Activated CD4-positive, alpha-beta T cell treated with anti-CD3 and anti-CD28 coated beads, Interleukin-2, Interleukin-6, amounts not matched to agents 100 ng/mL and 50 ng/mL, durations not matched to agents 16 hours and 8 hours (primary cell): ENCODE data around the gene S100A9.

ENCODE experiments used
- DNase-seq: peaks from one replicate; pipeline ENCODE4 v3.0.0-alpha.2; 2020

Gene S100A9

DNA sequence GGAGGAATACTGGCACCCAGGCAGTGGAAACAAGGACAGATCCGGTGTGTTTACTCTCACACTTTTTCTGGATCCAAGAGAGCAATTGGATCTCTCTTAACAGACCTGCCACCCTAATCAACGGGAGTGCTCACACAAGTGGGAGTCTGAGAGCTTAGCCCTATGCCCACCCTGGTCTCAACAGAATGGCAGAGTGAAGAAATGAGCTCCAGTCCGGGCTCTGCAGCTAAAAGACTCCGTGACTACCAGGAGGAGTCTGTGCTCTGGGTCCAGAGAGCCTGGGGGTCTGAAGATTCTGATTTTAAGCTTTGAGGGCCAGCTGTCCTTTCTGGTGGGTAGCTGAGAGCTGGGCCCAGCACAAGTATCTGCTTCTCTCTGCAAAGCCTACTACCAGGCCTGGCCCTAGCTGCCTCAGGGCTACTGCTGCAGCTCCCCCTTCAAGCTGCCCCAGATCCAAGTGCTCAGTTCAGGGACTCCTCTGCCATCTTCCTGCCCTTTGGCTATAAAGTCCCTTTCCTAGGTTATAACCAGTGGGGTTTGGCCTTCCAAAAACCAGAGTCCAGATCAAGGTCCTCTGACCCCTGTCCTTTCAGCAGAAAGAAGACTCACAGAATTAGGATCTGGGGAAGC is 3.9 kb downstream of the S100A9 start:
- no peak for DNase-seq

DNA sequence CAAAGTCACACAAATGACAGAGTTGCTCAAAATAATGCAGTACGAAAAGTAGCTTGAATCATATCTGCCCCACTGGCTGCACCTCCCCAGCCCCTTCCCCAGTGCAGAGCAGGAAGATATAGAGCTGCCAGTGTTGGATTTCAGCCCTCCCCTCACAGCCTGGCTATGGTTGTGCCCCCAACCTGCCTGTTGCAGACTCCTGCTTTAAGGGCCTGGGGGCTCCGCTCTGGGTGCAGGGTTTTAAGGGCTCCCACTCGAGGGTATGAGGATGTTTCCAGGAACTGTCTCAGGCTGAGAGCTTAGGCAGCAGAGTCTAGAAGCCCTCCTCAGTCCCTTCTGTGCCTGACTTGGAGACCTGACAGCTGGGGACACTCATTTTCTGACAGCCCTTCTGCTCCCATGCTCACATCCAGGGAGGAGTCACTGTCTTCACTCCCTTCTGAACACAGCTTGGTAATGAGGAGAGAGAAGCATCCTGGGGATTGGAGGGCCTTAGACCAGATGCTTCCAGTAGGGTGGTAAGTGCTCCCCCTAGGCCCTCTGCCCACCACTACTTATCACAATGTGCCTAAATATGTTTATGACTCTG is 4.6 kb downstream of the S100A9 start:
- DNase-seq, result no peak

DNA sequence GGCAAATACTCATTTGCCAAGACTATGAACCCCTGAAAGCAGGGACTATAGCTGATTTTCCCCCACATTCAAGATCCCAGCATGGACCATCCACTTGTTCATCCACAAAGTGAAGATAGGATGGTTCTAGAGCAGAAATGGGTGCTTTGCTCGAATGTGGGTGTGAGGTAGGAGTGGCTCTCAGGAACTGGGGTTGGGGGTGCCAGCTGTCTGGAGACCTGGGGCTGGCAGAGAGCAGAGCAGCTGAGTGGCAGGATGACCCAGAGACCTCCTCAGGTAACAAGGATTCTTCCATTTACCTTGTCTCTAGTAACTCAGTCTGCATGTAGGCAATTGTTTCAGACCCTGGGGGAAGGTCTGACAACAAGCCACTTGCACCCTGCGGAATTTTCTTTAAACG is 6.0 kb downstream of the S100A9 start:
- no peak for DNase-seq

DNA sequence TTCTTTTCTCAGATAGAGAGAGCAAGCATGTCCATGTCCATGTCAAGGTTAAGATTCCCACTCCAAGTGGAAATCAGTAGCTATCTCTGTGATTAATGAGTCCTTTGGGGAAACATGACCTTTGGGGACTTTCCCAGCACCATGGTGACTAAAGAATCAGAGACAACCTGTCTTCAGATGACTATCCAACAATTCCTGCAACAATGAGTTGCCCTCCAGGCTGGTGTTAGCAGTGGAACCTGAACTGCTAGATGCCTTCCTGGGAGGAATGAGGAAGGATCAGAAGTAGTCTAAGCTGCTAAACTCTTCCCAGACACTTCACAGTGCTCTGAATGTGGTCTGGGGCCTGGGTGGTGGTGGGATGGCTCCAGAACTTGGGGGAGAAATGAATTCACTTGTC is 6.5 kb downstream of the S100A9 start:
- DNase-seq, result no peak

DNA sequence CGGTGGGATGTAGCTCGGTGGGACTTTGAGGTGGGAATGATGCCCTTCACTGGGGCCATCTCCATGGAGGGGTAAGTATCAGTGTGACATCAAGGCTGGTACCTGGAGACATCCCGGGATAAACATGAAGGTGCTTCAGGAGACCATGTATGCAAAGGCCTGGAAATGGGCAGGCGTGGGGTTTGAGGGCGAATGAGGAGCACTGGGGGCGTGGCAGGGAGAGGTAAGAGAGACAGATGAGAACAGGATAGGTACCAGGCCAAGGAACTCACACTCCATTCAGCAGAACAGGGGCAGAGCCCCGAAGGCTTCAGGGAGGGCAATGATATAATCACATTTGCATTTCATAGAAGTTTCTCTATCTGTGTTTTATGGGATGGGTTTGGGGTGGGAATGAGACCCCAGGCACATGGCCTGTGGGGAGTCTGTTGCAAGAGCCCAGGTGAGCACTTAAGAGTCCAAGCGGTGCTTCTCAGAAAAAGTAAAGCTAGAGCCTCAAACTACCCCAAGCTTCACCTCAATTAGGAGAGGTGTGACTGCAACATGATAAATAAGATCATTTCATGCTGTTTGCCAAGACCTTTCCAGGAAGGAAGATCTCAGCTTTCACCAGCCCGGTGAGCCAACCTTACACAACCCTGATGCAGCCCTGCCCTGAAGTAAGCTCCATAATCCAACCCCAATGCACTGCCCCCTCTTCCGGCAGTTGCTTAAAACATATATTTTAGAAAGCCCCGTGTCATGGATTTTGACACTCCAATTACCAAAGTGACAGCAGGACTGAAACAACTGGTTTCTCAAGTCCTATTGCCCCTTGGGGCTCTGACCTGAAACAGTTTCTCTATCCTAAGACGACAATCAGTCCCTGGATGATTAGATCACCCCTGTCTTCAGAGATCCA is 7.4 kb downstream of the S100A9 start:
- DNase-seq, result no peak

DNA sequence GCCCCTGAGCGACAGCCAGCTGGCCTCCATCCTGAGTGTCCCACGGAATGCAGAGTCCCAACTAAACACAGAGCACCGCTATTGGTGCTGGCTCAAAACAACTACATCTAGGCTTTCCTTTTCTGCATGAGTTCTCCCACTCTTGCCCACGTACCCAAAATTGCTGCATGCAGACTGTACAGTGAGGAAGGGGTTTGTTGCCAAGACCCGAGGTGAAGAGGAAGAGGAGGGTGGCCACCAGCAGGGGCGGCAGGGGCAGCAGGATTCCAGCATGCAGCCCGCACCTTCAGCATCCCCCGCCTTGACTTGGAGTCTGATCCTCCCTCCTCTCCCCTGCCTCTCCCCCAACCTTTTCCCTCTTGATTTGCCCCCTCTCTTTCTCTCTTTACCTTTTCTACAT is 8.0 kb downstream of the S100A9 start:
- no peak for DNase-seq

DNA sequence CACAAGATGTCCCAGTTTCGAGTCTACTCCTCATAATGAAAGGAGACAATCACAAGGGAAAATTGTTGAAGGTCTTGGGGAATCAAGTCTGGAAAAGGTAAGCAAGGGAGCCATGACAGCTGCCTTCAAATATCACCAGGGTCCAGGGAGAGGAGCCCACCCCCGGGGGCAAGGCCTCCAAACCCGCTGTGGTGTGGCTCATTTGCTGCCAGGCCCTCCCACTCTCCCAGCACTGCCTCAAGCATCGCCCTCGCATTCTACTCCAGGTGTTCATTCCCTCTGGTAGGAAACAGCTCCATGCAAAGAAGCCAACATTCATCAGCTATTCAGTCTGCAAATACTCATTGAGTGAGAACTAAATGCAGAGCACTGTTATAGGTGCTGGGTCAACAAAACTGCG is 8.6 kb downstream of the S100A9 start:
- DNase-seq, result no peak

DNA sequence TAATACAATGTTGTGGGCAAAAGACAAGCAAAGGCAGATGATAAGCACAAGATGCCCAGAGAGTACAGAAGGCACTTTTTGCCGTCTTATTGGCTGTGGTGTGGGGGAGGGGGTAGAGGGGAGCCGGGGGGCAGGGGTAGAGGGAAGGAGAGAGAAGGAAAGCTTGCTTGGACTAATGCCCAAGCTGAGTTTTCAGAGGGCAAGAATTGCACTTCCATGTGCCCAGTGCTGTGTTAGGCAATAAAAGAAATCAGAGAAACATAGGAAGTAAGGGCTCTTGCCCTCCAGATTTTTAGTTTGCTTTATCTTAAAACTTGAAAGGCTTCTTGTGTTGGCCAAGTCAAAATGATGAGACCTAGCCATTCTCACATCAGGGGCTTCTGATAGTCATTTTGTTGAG is 9.4 kb downstream of the S100A9 start:
- no peak for DNase-seq

DNA sequence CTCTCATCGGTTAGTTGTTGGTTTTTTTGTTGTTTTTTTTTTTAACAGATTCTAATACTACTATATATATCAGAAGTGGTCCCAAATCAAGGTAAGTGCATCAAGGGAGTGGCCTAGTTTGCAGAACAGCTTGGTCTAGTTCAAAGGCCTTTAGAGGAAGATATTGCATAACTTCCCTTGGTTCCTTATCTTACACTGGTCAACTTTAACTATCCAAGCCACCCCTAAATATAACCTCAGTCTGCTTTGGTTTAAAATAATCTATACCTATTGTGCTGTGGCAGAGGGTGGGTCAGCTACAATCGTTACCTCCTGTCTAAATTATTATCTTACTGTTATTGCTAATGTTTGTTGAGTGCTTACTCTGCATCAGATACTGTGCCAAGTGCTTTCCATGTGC is 10.8 kb downstream of the S100A9 start:
- DNase-seq, result no peak

DNA sequence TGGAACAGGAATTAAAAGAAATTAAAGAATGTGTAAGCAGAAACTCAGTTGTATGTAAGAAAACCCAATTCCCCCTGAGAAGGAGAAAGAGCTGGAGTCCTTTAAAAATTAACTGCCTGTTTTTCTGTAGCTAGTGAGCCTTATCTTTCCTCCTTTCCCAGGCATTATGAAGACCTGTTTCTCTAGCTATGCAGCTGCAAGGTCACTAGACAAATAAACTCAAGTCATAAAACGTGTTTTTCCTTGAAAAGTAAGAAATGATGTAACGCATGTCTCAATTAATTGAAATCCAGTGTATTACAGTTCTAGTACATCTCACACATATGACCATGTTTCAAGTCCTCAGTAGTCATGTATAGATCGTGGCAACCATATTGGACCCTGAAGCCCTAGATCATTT is 12.5 kb downstream of the S100A9 start:
- no peak for DNase-seq

DNA sequence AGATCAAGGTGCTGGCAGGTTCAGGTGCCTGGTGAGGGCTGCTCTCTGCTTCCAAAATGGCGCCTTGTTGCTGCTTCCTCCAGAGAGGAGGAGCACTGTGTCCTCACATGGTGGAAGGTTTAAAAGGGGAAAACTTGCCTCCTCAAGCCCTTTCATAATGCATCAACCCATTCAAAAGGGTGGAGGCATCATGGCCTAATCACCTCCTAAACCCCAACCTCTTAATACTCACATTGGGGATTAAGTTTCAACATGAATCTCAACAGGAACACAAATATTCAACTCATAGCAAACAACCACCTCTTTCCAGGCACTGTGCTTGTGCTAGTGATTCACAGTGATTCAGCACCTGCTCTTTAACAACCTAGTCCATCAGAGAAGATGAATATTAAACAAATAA is 13.6 kb downstream of the S100A9 start:
- DNase-seq, result no peak

DNA sequence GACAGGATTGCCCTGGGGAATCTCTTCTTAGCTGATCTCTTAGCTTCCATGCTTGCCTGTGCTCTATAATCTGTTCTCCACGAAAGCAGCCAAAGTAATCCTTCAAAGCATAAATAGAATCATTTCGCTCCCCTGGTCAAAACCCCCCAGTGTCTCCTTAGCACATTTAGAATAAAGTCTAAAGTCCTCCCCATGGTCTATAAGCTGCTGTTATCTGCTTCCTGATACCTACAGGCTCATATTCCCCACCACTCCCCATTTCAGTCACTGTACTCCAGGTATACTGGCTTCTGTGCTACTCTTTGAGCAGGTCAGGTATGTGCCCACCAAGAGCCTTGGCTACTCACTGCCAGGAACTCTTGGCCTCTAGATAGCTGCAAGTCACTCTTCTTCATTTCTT is 14.9 kb downstream of the S100A9 start:
- DNase-seq, result no peak

DNA sequence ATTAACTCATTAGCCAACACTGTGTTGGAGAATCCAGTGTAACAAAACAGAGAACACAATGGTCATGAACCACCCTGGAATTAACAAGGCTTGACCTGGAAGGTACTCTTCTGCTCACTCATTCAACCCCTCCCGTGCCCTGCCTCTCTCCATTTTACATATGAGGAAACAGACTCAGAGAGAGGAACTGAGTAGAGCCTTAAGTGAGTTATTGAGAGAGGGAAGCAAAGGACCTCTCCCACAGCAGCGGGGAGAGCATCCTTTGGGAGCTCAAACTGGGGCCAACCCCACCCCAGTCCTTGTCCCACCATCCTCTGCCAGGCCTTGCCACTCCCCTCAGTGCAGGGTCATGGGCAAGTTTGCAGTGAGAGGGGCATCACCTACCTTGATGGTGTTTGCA is 16.4 kb downstream of the S100A9 start:
- no peak for DNase-seq

DNA sequence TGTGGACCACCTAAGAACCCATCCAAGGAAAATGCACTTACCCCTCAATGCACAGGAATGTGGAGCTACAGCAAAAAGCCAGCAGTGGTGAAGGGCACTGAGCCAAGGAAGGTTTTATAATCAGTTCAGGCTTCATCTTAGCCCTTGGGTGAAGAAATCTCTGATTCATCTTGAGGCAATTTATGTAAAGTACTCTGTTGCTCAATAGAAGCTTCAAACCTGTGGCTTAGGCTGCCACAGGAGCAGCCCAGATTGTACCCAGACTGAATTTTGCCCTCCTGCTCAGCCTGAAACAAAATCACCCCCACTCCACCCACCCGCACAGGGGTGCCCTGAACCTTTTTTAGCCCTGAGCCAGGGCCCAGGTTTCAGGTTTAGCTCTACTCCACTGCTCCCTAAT is 17.9 kb downstream of the S100A9 start, which contains the start of gene S100A12:
TSS of gene S100A12 (minus strand) at position 111 of the 400 bp plus-strand sequence. CDS start 1,029 bp downstream, outside the sequence.
- no peak for DNase-seq

DNA sequence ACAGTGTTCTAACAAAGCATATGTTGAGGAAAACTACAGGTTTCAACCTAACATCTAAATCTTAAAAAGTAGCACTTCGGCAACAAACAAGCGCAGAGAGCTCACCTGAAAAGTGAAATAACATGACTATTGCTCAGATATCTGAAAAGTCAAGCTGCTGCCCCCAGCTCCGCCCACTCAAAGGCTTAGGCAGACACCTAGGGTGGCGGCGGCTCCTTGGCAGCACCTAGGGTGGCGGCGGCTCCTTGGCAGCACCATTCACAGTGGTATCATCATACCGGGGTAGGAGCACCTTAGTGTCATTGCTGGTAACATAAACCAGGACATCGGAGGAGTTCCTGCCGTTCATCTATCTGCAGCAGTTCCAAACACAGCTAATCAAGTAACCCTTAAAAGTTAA is 21.9 kb downstream of the S100A9 start:
- no peak for DNase-seq

DNA sequence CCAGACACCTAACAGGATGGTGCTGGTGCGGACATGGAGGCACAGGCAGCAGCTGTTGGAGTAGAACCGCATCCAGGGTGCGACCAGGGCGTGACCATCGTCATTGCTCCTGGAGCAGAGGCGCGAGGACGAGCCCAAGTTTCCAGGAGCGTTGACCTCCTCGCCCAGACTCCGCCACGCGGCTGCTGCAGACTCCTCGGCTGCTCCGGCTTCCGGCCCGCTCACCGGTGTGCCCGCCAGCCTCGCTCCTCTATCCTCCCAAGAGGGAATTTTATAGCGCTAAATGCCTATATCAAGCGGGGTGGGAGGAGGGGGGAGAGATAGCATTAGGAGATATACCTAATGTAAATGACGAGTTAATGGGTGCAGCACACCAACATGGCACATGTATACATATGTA is 23.1 kb downstream of the S100A9 start:
- no peak for DNase-seq

DNA sequence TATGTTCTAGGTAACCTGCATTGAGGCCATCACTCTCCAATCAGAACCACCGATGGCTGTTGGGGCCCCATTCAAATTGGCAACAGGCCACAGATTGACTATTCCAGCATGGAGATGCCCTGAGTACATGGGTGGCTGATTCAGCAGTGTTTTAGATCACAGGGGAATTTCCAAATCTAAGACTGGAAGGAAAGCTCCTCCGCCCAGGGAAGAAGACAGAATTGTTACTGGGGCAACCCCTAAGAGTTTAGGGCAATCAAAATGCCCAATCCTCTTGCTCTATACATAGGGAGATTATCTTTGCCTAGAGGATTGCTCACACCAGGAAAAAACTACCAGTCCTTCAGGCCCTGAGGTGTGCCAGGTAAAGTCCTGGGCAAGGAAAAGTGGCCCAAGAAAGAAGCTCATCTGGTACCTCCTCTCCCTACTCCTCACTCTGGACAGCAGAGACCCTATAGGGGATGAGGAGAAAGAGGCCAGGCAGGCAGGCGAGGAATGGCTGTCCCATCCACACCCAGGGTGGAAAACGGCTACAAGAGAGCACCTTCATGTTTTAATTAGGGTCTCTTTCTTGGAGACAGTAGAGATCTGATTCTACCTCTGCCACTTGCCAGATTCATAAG is 27.4 kb downstream of the S100A9 start:
- no peak for DNase-seq

DNA sequence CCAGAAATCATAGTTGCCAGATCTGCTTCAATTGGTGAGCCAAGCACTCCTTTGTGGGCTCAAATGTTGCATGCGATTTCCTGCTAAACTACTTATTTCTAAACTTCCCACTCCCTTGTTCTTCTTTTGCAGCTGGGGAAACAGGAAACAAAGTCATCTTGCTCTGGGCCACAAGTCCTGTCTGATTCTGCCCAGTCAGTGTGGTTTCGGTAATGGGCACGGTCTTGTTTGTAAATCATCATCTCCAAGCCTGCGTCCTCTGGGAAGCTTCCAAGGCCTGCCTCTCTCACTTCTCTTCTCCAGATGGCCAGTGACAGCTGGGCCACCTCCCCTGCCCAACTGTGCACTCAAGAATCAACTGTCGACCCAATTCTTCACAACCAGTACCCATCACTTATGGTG is 28.8 kb downstream of the S100A9 start:
- DNase-seq, result peak; percentile 38

DNA sequence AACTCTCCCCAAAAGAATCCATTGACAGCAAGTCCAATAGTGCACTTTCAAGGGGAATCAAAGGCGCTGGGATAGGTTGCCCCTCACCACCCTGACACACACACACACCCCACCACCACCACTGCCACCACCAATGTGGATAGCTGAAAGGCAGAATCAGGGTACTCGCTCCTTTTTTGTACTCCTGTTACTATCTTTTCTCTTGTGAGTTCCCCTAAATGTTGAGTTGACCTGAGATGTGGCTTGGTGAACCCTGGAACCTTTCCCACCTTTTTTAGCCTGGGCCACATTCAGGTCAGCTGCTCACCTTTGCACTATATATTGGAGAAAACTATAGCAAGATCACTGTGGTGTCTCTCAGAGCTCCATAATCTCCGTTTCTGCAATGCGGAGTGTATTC is 29.3 kb downstream of the S100A9 start:
- DNase-seq, result no peak

DNA sequence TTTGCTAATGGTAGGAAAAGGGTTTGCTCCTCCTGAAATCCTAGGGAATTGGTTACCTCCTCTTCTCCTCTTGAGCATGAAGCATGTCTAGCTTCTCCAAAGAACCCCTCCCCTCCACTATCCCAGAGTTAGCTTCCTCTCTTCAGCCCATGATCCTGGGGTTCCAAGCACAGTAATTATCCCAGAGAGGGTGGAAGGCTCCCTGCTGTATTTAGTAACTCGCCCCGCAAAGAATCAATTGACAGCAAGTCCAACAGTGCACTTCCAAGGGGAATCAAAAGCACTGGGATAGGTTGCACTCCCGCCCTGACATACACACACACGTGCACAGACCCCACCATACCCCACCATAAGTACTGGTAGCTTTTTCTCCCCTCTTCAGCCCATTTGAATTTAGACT is 30.1 kb downstream of the S100A9 start:
- no peak for DNase-seq

DNA sequence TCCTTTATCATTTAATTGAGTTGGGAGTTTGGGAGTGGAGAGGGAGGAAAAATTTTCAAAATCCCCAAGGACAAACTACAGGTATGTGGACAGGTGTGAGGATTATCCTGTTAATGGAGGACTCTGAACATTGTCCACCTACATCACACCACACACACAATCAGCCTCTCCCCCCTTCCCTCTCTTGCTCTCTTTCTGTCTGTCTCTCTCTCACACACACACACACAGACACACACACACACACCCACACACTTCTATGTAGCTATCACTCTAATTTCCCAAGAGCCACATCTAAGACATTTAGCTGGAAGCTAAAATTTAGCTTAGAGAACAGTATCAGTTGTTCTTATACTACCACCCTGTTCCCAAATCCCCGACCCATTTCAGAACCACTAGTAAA is 31.7 kb downstream of the S100A9 start:
- no peak for DNase-seq

DNA sequence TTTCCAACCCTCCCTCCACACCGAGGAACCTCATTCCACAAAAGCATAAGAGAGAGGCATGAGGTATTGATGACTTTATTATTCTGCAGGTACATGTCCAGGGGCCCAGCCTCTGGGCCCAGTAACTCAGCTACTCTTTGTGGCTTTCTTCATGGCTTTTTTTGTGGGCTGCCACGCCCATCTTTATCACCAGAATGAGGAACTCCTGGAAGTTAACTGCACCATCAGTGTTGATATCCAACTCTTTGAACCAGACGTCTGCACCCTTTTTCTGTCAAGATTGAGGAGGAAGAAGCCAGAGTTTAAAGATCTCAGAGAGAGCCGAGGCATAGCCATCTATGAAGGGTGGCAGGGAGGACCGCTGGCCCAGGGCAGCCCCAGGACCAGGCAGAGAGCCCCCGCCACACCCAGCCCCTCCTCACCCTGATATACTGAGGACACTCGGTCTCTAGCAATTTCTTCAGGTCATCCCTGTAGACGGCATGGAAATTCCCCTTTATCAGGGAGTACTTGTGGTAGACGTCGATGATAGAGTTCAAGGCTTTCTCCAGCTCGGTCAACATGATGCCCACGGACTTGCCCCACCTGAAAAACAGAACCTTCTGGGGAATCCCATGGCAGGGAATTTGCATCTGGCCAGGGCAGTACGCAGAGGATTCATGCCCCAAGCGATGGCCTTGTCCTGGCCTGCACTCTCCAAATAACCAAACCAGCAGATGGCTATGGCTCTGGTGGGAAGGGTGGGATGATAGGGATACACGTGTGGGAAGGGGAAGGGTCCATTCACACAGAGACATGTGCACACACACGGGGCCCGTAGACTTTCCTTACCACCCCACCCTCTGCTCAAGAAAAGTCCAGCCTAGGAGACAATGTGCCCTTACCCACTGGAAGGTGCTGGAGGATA is 32.6 kb downstream of the S100A9 start:
- DNase-seq, result no peak
